Mucosa of descending colon (tissue), 3 donors: ENCODE results near the gene PLCG2. TPM values are rescaled to one million over a fixed set of nuclear protein-coding genes. Genes with fewer than 3 reads are reported as not detected.

ENCODE experiments used
- ATAC-seq: fragments of 200-7000 bp; cut with Tn5 transposase; one replicate; pipeline ENCODE4 v1.9.1; 2020; ENCODE audit warnings: mild to moderate bottlenecking, moderate library complexity
- DNase-seq, 3 donors: peaks; one replicate each; pipeline ENCODE4 v3.0.0-alpha.2; 2020
- H3K36me3 ChIP-seq: fragments of 200-600 bp; one replicate; pipeline ENCODE4 v1.8.0; 2021; ENCODE audit warnings: low read depth, mild to moderate bottlenecking
- H3K4me1 ChIP-seq: fragments of 200-600 bp; one replicate; pipeline ENCODE4 v1.8.0; 2021; ENCODE audit warnings: low read depth, mild to moderate bottlenecking
- H3K4me3 ChIP-seq: fragments of 200-600 bp; one replicate; pipeline ENCODE4 v1.8.0; 2021; ENCODE audit warnings: mild to moderate bottlenecking
- H3K9me3 ChIP-seq: fragments of 200-600 bp; one replicate; pipeline ENCODE4 v1.8.0; 2021; ENCODE audit warnings: mild to moderate bottlenecking
- intact Hi-C, 2 donors: fragments of 100-400 bp; cut with DNase I in 1 of 2; cut with micrococcal nuclease in 1 of 2; formaldehyde crosslinking; loops; one replicate each; pipeline versions ENCODE4 v1.11.0 to v1.11.1; 2022; cut with DNase I, micrococcal nuclease
- total RNA-seq, 3 donors: library from RNA; stranded (reverse); fragmentation: NEBNext Ultra II Directional in 2 of 3; extraction: Animal tissue kit (Norgen Biotek cat#: 25700) in 2 of 3; gene quantifications; one replicate each; pipeline versions ENCODE4 v1.2.1 to v1.2.4, GENCODE V29; 2021 to 2023
- TF ChIP-seq, protein P1 (sequence below): fragments of 200-600 bp; IDR thresholded peaks from one replicate; pipeline ENCODE4 v1.8.0; 2022; ENCODE audit warnings: antibody characterized with exemption, mild to moderate bottlenecking
- donor health status: DM: no; HTN: no; CAD: no; lungs with moderate emphysema.
- donor health status: DM: no; HTN: no; CAD: no.
- donor health status: DM: no; HTN: yes; CAD: no.

PLCG2 gene
- total RNA-seq, 3 donors from 2014 or later: 14.7 to 19.5 (median 15.0) TPM

DNA sequence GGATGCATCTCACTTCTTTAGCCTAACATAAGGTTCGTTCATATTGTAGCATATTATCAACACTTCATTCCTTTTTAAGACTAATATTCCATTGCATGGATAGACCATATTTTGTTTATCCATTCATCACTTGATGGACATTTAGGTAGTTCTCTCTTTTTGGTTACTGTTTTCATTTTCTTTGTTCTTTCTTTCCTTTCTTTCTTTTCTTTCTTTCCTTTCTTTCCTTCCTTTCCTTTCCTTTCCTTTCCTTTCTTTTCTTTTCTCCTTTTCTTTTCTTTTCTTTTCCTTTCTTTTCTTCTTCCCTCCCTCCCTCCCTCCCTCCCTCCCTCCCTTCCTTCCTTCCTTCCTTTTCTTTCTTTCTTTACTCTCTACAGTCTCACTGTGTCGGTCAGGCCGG, 24.2 kb downstream of the PLCG2 start:
- intact Hi-C loops: no loop called here
- no peak for ATAC-seq
- H3K9me3 ChIP-seq: no peaks in the 10 kb centered on the region

DNA sequence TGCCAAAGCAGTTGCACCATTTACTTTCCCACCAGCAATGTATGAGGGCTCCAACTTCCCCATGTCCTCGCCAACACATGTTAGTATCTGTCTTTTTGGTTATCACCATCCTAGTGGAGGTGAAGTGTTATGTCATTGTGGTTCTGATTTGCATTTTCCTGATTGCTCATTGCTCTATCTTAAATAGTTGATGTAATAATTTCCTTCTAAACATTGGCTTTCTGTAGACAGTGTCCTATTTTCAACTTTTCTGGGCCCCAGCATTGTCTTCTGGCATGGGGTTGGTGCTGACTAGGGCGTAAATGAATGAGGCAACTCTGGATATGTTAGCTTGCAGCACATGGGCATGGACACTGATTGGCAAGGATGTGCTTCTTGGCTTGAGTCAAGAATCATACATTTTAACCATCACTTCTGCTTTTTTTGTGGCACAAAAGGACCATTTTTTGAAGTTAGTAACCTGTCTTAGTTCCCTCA, 25.1 kb downstream of the PLCG2 start:
- DNase-seq (no peak), ATAC-seq (no peak)
- intact Hi-C loops: no loop called here
- Histone ChIP-seq H3K9me3 (no peaks in the 10 kb centered on the region), H3K36me3 (no peaks in the 10 kb centered on the region), H3K4me3 (no peak overlapping the region), H3K4me1 (no peaks in the 10 kb centered on the region)
- TF ChIP-seq, protein P1, sequence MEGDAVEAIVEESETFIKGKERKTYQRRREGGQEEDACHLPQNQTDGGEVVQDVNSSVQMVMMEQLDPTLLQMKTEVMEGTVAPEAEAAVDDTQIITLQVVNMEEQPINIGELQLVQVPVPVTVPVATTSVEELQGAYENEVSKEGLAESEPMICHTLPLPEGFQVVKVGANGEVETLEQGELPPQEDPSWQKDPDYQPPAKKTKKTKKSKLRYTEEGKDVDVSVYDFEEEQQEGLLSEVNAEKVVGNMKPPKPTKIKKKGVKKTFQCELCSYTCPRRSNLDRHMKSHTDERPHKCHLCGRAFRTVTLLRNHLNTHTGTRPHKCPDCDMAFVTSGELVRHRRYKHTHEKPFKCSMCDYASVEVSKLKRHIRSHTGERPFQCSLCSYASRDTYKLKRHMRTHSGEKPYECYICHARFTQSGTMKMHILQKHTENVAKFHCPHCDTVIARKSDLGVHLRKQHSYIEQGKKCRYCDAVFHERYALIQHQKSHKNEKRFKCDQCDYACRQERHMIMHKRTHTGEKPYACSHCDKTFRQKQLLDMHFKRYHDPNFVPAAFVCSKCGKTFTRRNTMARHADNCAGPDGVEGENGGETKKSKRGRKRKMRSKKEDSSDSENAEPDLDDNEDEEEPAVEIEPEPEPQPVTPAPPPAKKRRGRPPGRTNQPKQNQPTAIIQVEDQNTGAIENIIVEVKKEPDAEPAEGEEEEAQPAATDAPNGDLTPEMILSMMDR: no peak

More for the DNA sequence above, 24.2 kb downstream of the PLCG2 start:
- Histone ChIP-seq H3K4me1 (no peaks in the 10 kb centered on the region), H3K36me3 (no peaks in the 10 kb centered on the region), H3K4me3 (no peak overlapping the region)
- no peak for DNase-seq
- TF ChIP-seq, protein P1: no peak

DNA sequence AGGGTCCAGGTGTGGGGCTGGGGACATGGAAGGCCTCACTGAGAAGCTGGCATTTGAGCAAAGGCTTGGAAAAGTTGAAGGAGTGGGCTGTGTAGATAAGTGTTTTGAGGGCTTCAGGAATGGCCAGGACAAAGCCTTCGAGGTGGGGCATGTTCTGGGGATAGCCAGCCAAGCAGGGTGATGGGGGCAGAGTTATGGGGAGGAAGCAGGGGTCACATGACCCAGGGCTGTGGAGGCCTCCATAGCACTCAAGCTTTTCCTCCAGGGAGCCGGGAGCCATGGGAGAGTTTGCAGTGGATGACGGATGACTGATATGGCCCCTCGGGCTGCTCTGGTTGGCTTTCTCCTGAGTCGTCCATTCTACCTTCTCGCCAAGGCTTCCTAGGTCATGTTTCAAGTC, 27.6 kb downstream of the PLCG2 start:
- Histone ChIP-seq H3K36me3 (no peaks in the 10 kb centered on the region), H3K4me3 (no peak overlapping the region), H3K9me3 (no peaks in the 10 kb centered on the region), H3K4me1 (no peaks in the 10 kb centered on the region)
- DNase-seq (no peak), ATAC-seq (no peak)
- intact Hi-C loops: no loop called here
- TF ChIP-seq, protein P1: no peak

DNA sequence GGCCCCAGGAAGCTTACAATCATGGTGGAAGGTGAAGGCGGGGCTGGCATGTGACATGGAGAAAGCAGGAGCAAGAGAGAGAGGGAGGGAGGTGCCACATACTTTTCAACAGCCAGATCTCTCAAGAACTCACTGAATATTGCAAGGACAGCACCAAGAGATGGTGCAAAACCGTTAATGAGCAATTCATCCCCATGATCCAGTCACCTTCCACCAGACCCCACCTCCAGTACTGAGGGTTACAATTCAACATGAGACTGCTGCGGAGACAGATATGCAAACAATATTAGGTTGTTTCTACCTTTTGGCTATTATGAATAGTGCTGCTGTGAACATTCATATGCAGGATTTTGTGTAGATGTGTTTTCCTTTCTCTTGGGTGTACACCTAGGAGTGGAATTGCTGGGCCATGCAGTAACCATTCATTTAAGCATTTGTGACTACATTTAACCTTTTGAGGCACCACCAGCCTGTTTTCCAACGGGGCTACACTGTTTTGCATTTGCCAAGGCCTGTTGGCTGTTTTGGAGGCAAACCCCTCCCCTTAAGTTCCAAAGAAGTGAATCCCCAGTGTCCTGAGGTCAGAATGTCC, 28.8 kb downstream of the PLCG2 start:
- no peaks in the 10 kb centered on the region for H3K9me3 ChIP-seq
- no peaks in the 10 kb centered on the region for H3K36me3 ChIP-seq
- ATAC-seq (no peak), DNase-seq (no peak)
- intact Hi-C loops: no loop called here
- no peak overlapping the region for H3K4me3 ChIP-seq
- no peaks in the 10 kb centered on the region for H3K4me1 ChIP-seq
- TF ChIP-seq, protein P1: no peak

DNA sequence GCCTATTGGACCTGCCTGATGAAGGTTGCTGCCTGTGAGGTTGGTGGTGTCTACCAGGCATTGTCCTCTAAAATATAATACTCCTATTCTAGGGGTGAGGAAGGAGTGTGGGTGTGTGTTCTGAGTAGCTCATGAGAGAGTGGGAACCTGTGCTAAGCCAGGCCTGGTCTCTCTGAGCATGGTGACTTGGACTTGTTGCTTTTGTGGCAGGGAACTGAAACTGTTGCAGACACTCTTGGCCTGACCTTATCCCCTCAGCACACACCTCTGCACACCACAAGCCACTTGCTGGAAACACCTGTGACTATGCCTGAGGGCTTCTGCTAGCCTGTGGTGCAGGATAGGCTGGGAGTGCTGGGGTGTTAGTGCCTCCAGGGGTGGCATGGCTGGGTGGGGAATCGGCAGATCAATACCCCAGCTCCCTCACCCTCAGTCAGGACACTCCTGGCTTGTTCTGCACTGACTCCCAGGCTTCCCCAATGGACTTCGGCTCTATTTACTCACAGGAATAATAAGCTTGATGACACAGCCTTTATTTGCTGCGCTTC, 29.9 kb downstream of the PLCG2 start:
- Histone ChIP-seq H3K4me1 (no peaks in the 10 kb centered on the region), H3K9me3 (no peaks in the 10 kb centered on the region), H3K36me3 (no peaks in the 10 kb centered on the region), H3K4me3 (no peak overlapping the region)
- ATAC-seq: peak; percentile 79
- intact Hi-C loops: no loop called here
- TF ChIP-seq, protein P1: no peak
- DNase-seq: peak in 1 of 3 donors; percentile 46
